GM19035 (cell line): ENCODE data around the gene NPDC1.

Experiments
- ATAC-seq: cut with Tn5 transposase; IDR thresholded peaks from one replicate; pipeline ENCODE4 v1.9.1; 2021; ENCODE audit not compliant: unreplicated experiment

The NPDC1 gene, protein sequence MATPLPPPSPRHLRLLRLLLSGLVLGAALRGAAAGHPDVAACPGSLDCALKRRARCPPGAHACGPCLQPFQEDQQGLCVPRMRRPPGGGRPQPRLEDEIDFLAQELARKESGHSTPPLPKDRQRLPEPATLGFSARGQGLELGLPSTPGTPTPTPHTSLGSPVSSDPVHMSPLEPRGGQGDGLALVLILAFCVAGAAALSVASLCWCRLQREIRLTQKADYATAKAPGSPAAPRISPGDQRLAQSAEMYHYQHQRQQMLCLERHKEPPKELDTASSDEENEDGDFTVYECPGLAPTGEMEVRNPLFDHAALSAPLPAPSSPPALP

DNA sequence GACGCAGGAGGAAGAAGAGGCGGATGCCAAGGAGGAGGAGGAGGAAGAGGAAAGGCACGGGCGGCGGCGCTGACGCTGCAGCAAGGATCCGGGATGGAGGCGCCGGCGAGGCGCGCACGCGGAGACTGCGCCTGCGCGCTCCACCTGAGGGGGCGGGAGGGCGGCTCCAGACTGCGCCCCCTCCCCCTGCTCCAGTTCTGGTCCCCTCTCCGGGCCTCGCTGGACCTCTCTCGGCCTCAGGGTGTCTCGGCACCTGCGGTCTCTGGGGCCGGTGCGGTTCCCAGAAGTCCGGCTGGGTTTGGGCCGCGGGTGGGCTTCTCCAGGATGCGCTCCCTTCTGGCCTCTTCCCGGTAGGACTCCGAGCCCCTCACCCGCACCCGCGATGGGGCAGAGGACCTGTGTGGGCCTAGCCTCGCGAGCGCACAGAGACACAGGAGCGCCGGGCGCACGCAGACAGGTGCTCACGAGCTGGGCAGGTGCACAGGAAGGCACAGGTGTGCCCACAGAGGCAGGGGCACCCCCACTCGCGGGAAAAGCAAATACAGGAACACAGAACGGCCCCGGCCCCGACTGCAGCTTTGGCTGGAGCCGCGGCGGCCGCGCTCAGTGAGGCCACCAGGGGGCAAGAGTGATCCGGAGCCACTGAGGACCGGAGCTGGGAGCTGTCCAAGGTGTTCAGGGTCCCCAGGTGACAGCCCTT, at the start of gene NPDC1:
TSS of gene NPDC1 (minus strand) at position 90 of the 700 bp plus-strand sequence. CDS start 188 bp downstream, outside the sequence.
- no peak for ATAC-seq

DNA sequence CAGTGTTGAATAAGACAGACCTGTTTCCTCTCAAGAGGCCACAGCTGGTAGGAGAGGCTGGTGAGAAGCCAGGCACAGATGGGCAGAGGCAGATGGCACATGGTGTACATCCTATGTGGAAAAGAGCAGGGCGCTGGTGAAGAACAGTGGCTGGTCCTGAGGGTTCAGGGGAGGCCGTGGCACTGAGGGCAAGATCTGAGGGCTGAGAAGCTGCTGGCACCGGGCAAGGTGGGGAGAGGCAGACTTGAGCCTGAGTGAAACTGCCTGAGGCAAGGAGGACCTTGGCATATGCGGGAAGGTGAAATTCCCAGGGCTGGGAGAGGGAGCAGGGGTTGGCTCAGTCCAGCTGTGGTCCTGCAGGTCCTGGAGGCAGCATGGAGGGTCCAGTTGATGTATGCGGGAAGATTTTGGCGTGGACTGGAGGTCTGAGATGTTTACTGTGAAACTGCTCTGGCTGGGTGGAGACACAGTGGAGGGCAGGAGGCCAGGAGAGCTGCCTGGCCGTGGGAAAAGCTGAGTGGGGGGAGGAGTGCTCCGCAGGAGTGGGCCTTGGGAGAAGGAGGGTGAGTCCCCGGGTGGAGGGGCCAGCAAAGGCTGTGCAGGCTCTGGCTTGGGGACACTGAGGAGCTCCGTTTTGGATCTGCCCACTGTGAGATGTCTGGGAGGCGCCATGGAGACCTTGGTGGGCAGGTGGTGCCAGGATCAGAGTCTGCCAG, 43.4 kb upstream of the NPDC1 start:
- no peak for ATAC-seq

DNA sequence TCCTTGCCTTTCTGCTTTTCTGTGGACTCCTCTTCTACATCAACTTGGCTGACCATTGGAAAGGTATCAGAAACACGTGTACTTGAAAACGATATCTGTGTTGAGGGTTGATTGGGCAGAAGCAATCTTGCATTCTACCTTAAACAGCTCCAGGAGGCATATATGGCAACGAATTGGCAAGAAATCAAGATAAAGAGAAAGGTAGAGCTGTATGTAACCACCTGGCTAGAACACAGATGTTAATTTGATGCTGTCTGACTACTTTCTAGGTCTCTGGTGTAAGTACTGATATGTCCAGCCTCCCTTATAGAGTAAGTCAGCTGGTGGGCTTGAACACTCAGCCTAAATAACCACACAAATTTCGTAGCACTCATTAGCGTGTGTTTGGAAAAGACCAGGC, 42.1 kb upstream of the NPDC1 start:
- ATAC-seq = no peak

DNA sequence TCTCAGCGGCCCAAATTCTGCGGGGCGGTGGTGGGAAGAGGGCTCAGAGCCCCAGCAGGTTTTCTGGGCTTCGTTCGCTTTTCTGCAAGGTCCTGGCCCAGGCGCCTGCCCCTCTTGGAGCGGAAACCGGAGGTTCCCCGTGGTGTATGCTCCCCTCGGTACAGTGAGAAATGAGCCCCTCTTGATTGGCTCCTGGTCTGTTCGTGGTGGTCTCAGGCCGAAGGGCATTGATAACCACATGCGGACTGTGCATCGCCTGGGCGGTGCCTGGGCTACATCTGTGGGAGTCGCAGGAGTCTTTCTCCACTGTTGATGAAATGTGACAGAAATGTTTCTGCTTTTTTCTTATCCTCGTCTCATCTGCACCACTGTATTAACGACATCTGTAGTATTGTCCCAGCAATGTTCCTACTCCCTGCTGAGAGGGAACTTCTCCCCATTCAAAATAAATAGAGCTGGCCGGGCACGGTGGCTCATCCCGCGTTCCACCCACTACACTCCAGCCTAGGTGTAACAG, 41.5 kb upstream of the NPDC1 start:
- ATAC-seq = no peak

DNA sequence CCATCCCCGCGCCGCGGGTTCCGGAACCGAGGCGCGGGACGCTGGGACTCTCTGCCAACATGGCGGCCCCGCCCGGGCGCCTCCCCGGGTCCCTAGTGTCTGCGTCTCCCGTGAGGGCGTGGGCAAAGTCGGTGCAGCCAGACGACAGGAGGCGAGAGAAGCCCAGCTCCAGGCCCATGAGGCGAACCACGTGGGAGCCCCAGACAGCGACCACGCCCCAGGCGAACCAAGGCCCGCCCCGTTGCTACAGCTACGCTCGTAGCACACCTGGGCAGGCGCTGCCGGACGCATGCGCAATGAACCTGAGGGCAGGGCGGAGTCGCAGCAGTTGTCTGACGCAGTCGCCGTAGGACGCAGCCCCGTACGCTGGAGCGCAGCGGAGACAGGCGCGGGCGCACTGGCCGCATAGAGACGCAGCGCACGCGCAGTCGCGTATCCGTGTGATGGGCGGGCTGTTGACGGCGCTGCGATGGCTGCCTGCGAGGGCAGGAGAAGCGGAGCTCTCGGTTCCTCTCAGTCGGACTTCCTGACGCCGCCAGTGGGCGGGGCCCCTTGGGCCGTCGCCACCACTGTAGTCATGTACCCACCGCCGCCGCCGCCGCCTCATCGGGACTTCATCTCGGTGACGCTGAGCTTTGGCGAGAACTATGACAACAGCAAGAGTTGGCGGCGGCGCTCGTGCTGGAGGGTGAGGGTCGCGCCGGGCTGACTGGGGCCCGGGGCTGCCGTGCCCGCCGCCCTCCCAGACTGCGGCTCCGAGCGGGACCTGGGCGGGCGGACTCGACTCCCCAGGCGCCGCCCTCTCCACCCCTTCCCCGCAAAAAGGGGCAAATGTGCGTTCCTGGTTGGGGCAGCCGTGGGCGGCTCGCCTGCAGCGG, 40.8 kb upstream of the NPDC1 start, which contains the start of gene MAN1B1:
TSS of gene MAN1B1 (plus strand) at position 455 of the 878 bp plus-strand sequence. CDS start at position 470, 15 bp downstream.
- ATAC-seq = peak; percentile 84

DNA sequence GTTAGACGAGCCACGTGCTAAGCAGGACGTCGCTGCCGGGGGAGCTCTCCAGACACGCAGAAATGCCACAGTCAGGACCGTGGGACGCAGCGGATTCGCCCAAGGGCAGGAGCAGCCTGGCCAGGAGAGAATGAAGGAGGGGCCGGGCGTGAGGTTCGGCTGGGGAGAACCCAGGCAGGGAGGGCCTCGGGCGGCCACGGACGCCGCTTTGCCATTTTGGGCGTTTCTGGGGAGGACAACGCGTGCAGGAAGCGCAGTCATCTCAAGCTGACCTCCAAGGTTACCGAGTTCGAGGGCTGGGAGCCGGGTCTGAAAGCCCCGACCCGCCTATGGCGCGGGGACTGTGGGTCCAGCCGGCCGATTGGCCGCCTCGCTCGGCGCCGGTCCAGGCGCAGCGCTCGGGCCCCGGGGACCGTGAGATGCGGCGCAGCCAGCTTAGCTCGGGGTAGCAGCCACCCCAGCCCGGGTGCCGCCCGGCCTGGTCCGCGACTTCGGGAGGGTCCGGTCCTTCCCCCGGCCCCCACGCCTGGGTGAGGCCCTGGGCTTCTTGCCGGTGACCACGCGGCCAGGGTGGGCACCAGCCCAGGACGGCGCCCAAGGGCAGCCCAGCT, 40.0 kb upstream of the NPDC1 start:
- ATAC-seq = no peak

DNA sequence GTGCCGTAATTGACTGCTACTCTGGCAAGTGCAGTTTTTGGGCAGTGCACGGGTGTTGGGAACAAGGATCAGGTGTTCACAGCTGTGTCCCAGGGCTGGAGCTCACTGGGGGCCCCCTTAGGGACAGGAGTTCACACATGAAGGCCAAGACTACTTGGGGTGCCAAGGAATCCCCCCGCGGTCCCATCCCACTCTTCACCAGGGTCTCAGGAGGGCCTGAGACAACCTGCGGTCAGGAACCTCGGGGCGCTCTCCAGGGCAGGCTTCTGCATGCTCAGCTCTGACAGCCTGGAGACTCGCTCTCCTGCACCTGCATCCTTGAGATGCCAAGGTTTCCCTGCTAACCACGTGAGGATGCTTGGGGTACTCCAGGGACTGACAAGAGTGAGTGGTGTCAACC, 38.5 kb upstream of the NPDC1 start:
- ATAC-seq = no peak

DNA sequence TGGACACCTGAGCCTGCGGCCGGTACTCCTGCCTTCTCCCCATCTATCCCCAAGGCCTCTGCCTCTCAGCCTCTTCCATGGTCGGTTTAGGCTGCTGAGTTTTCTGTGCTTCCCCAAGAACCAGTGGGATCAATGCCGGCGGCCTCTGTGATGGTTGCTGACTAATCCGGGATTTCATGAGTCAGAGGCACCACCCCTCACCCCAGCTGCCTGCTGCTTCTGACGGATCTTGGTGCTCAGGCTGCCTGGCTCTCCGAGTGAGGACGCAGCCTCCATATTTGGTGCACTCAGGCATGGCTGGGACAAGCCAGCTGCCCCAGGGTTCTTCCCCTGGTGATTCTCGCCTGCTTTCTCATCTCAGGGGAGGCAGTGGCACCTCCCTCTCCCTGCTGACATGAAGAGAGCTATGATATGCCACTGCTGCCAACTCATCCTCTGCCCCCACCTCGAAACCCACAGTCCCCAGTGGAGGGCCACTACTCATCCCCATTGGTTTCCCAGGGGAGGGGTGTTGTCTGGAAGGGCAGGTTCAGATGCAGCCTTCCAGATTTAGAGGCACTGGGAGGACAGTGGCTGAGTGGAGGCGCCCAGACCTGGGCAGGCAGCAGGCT, 37.5 kb upstream of the NPDC1 start:
- no peak for ATAC-seq

DNA sequence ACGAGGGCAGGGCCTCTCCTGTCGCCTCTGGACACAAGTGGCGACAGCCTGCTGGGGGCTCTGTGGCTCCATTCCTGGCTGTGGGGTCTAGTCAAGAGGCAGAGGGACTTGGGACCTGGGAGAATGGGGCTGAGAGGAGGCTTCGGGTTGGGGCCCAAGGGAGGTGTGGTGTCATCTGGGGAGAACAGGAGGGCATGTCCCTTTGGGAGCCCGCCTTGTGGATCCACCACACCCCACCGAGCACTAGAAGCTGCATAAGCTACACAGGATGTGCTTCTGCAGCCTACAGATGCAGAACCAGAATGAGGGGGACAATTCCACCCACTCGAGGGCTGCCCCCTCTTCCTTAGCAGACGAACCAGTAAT, 36.9 kb upstream of the NPDC1 start:
- ATAC-seq = no peak

DNA sequence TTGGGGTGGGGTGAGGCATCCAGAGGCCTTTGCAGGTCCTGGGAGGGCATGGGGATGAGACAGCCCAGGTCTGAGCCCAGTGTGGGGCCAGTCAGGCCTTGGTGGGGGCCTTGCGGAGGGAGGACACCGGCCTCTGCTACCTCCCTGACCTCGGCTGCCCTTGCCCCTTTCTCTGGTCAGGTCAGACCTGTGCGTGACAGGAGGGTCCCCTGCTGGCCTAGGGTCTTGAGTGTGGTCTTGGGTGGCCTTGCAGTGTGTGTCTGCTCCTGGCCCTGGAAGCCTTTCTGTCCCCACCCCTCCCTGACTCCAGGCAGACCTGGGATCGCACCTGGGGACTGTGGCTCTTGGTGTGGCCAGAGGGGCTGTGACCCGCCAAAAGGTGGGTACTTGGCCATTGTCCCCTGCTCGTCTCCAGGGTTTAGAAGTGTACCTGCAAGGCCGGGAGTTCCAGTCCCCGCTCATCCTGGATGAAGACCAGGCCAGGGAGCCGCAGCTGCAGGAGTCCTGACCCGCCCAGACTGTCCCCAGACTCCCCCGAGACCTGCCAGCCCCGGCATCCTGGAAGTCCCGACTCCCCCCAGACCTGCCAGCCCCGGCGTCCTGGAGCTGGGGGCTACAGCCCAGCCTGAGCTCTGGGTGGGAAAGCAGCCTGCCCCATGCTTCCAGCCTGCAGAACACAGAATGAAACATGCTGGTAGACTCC, 36.4 kb upstream of the NPDC1 start:
- ATAC-seq = no peak

DNA sequence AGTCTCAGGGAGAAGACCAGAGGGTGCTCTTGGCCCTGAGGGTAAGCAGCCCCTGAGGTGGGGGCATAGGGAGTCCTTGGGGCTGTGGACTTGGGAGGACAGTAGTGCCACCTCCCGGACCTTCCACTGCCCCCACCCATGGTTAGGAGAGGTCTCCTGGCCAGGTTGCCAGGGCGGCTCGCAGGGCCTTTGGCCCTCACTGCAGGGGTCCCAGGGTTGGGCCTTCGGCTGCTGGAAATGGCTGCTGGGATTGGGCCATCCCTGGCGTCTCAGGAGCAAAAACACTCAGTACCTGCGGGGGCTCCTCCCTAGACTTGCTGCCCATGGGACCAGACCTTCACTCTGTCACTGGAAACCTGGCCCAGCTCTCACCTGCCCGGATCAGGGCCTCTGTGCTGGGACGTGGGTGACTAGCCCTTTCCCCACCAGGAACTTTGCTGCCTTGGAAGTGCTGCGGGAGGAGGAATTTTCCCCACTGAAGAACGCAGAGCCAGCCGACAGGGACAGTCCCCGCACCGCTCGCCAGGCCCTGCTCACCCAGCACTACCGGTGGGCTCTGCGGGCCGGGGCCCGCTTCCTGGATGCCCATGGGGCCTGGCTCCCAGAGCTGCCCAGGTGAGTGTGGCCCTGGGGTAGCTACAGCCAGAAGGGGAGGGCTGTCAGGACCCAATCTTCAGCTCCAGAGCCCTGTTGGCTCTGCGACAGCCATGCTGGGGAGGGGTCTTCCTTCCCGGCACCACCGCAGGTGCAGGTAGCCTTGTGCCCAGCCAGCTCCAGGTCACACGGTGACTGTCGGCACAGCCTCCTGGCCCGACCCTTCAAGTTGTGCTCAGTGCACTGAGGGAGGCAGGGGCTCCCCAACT, 34.5 kb upstream of the NPDC1 start:
- ATAC-seq = no peak

DNA sequence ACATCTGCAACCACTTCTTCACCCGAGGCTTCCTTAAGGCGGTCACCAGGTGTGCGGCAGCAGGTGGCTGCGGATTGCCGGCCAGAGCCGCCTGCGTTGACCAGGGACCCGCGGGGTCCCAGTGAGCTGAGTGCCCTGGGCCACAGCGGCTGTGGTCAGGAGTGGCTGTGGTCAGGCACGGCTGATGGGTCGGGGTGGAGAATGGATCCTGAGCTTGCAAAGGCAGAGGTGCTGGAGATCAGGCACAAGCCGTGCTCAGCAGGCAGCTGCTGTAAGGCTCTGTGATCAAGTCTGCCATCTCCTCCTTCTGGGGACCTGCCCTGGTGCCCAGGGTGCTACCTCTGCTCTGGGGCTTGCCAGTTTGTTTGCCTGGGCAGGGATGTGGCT, 33.4 kb upstream of the NPDC1 start:
- no peak for ATAC-seq

DNA sequence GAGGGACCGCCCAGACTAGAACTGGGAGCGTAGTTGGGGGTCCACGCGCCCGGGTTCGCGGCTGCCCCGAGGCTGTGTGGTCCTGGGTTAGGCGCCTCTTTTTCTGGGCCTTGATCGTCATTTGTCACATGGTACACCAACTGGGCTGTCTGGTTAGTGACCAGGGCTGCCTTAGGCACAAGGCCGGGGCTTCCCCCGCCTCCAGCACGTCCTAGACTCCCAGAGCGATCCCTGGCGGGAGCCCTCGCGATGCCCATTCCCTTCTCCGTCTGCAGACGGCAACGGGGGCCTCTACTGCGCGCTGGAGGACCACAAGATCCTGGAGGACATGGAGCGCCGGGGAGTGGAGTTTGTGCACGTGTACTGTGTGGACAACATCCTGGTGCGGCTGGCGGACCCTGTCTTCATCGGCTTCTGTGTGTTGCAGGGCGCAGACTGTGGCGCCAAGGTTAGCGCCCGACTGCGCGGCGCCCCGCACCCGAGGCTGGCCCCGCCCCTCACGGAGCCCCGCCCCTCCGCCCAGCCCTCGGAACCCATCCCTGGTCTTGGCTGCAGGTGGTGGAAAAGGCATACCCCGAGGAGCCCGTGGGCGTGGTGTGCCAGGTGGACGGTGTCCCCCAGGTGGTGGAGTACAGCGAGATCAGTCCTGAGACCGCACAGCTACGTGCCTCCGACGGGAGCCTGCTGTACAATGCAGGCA, 32.9 kb upstream of the NPDC1 start:
- ATAC-seq = no peak

DNA sequence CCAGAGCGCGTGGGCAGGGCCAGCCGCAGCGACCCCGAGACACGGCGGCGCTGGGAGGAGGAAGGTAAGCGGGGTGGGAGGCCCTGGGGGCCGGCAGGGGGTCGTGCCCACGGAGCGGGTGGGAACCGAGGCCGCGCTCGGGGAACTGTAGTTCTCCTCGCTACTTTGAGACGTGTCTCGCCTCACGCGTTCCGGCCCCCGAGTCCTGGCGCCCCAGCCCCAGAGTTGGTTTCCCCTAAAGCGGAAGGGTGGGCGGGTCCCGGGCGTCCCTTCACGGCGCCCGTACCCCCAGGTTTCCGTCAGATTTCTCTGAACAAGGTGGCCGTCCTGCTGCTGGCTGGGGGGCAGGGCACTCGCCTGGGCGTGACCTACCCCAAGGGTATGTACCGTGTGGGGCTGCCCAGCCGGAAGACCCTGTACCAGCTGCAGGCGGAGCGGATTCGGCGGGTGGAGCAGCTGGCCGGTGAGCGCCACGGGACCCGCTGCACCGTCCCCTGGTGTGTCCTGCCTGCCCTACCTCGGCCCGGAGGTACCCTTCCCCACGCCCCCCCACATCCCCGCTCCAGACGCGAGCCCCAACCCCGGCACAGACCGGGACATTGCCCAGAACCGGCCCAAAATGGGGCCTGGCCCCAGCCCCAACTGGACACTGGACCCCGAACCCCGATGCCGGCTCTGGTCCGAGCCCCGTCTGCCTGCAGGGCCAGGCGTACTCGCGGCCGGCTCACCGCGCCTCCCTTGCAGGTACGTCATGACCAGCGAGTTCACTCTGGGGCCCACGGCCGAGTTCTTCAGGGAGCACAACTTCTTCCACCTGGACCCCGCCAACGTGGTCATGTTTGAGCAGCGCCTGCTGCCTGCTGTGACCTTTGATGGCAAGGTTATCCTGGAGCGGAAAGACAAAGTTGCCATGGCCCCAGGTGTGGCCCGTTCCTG, 32.0 kb upstream of the NPDC1 start:
- ATAC-seq = peak; percentile 15

DNA sequence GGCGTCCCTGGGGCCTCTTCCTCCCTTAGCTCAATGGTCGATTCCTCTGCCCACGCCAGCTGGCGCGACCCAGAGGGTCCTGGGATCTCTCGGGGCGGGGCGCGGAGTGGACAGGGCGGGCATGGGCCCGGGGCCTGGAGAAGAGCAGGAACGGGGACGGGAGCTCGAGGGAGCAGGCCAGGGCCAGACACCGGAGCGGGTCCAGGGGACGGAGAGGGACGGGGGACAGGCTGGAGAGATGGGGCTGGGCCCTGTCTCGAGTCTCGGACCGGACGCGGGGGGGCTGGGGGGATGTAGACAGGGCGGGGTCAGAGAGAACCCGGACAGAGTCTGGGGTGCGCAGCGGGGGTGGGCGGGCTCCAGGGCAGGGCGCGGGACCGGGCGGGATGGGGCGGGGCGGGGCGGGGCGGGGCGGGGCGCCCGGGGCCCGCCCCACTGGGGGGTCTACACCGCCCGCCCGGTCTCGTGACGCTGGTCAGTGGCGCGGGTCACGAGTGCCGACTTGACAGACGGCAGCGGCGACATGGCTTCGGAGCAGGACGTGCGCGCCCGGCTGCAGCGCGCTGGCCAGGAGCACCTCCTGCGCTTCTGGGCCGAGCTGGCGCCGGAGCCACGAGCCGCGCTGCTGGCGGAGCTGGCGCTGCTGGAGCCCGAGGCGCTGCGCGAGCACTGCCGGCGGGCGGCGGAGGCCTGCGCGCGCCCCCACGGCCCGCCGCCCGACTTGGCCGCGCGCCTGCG, 31.2 kb upstream of the NPDC1 start, which contains the start of gene UAP1L1:
TSS of gene UAP1L1 (plus strand) at position 508 of the 738 bp plus-strand sequence. CDS start at position 524, 16 bp downstream.
- peak; percentile 71 for ATAC-seq

DNA sequence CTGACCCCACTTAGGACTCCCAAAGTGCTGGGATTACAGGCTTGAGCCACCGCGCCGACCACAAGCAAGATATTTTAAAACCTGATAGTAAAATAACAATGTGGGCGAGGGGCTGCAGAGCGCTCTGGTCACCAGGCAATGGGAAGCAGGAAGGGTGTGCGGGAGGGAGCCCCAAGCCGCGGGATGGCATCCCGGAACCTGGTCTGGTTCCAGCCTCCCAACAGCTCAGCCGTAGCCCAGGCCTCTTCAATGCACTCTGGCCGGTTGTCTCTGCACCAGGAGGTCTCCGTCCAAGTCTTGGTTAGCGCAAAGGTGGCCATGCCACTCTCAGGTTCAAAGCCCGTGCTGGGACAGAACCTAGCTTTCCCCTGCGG, 30.6 kb upstream of the NPDC1 start:
- ATAC-seq = no peak
